ENCODE data around the gene CMSS1.

DNA sequence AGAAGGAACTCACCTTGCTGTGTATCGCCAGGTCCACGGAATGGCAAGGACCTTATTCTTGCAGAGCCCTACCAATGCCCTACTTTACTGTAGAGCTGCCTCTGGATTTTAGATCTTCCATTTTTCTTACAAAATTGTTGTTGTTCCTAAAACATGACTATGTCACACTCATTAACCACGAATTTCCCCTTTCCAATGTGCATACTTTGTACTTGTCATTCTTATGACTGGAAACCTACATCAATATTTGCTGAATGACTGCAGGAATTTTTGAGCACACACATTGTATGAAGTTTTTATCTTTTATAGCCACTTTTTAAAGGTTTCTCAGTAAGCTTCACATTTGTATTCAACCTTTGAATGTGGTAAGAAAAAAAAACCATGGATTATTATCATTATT is 35.9 kb upstream of the CMSS1 start:
- TF ChIP-seq SATB2 (CRISPR knock-in tag; IDR thresholded peaks at IDR 0.05), result no peak
- no peak for TF ChIP-seq EP300 (IDR thresholded peaks at IDR 0.05; ENCODE audit: low read depth in 2 of 2, low read length in 2 of 2)
- no peak for TF ChIP-seq EP300 (CRISPR knock-in tag; IDR thresholded peaks at IDR 0.05; ENCODE audit: borderline replicate concordance)
- TF ChIP-seq, protein P1, sequence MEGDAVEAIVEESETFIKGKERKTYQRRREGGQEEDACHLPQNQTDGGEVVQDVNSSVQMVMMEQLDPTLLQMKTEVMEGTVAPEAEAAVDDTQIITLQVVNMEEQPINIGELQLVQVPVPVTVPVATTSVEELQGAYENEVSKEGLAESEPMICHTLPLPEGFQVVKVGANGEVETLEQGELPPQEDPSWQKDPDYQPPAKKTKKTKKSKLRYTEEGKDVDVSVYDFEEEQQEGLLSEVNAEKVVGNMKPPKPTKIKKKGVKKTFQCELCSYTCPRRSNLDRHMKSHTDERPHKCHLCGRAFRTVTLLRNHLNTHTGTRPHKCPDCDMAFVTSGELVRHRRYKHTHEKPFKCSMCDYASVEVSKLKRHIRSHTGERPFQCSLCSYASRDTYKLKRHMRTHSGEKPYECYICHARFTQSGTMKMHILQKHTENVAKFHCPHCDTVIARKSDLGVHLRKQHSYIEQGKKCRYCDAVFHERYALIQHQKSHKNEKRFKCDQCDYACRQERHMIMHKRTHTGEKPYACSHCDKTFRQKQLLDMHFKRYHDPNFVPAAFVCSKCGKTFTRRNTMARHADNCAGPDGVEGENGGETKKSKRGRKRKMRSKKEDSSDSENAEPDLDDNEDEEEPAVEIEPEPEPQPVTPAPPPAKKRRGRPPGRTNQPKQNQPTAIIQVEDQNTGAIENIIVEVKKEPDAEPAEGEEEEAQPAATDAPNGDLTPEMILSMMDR (CRISPR knock-in tag; IDR thresholded peaks at IDR 0.05), result no peak
- TF ChIP-seq ZNF101 (CRISPR knock-in tag; IDR thresholded peaks at IDR 0.05; ENCODE audit: borderline replicate concordance, low read depth), result no peak
- no peak for TF ChIP-seq TBP (CRISPR knock-in tag; IDR thresholded peaks at IDR 0.05)
- TF ChIP-seq TAF1 (CRISPR knock-in tag; IDR thresholded peaks at IDR 0.05), result no peak
- no peak for TF ChIP-seq ZNF674 (CRISPR knock-in tag; IDR thresholded peaks at IDR 0.05; ENCODE audit: low read depth)
- no peak for TF ChIP-seq HNRNPH1 (optimal IDR thresholded peaks at IDR 0.05; ENCODE audit: low read depth, low read length)

Data from HepG2 (cell line).